HG03108 (cell line): Measurements from ENCODE around the gene CD80.

Experiments used
- ATAC-seq: cut with Tn5 transposase; IDR thresholded peaks from one replicate; pipeline ENCODE4 v1.9.1; 2021; ENCODE audit warnings: moderate library complexity; ENCODE audit not compliant: unreplicated experiment

Gene CD80

DNA sequence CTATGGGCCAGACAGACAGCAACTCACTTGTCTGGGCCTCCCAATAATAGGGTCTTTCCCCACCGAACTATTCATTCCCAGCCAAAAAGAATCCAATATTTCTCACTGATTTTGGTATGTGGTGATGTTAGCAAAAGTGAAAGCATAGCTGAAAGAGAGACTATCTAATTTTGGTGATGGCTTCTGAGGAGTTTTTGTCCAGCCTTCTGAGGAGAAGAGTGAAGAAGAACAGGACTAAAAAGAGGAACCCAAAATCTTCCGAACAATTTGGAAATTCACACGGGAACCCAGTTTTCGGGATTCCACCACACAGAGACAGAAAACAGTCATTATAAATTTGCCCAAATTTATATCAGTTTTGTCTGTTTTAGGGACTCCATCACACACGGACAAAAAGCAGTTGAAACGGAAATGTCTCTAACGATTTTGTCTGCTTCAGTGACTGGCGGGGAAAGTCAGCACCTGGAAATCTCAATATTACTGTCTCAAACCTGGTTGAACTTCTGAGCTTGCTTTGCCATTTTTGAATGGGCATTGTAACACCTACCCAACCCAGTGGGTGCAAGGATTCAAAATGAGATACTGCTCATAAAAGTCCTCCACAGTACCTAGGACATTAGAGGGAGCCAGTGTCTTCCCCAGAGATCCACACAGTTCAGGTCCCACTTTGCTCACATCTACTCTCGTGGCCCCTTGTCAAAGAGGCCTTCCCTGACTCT lies 9.1 kb downstream of the CD80 start:
- no peak for ATAC-seq

DNA sequence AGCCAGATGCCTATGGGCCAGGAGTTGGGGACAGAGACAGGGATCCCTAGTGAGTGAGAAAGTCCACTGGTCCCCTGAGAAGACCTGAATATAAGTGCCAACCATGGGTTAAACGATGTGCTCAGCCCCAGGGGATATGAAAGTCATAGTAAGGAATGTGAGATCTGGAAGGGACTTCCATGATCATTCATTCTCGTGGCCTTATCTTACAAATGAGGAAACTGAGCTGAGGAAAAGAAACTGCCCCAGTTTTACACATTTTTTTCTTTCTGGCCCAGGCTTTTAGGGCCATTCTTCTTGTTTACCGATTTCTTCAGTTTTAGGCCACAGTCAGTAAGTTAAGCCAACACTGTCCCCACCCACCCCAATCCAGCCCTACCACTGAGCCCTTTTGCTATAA lies 11.1 kb downstream of the CD80 start:
- no peak for ATAC-seq

DNA sequence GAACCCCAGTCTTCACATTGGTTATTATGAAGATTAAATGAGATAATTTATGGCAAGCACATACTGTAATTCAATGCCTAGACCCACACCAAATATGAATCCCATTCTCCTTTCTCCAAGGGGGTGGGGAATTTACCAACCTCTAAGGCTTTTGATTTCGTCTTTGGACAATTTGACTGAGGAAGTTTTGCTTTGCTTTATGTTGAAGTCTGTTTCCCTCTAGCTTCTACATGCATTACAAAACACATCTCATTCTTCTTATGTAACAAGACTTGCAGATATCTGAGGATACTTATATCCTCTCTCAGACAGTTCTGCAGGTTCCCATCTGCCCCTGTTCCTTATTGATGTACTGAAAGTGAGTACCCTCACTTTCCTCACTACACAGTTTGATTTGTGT lies 12.2 kb downstream of the CD80 start:
- no peak for ATAC-seq

DNA sequence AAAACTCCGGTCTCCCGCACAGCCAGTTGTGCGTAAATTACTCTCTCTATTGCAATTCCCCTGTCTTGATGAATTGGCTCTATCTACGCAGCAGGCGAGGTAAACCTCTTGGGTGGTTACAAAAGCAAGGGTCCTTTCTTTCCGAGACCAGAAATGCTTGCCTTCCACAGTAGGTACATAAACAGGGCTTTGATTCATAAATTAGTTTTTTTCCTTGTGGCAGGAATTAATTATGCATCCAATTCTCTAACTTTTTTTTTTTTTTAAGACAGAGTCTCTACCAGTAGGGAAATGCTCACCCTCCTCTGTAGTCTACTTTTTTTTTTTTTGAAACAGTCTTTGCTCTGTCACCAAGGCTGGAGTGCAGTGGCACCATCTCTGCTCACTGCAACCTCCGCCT lies 16.3 kb downstream of the CD80 start:
- ATAC-seq: no peak

DNA sequence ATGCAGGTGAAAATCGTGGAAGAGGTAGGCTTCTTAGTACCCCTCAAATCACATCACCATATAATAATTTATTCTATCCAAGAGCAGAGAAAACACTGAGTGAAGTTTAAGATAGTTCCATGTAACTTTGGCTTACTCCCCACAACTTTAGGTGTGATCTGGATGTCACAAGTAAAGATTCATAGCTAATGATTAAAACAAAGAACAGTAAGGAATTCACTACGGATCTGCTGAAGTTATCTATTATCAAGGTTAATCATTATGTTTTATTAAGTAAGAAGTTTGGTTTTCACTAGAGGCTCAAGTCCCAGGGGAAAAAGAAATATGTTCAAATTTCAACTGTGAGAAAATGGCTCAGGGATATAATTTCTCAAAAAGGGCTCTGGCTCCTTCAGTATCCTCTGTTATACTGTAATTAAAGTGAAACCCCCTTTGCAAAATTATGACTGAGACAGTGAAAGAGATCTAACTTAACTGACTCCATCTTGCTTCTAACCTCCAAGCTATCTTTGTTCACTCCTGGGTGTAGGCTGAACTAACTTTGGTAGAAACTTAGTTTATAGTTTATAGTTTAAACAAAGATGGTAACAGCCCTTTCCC lies 17.1 kb downstream of the CD80 start:
- peak; percentile 40 for ATAC-seq

DNA sequence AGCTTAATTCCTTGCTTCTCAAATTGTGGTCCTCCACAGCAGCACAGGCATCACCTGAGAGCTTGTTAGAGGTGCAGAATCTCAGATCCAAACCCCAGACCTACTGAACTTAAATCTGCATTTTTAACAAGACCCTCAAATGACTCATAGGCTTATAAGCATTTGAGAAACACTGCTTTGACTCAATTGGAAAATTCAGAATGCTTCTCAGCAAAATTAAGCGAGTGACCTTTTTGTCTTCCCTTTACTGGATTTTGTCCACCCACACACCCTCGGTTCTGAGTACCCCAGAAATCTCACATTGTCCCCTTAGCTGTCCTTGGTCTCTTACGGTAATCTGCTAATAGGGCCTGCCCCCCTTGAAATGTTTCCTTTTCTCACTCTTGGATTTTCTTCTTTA lies 17.9 kb downstream of the CD80 start:
- ATAC-seq: no peak

DNA sequence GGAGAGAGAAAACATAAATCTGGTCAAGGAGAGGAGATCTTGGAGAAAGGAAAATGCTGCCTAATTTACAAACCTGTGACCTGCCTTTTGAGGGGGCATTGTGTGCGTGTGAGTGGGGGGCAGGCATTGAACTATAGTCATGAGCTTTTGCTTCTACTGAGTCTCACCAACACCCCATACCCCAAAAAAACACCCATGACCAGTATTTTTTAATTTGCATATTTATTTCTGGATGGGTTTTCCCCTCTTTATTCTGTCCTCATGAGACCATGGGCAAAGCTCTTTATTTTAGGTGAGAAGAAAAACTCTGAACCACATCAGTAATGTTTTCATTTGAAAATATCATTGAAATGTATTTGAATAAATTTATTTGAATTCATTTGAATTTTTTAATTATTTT lies 20.6 kb downstream of the CD80 start:
- ATAC-seq: no peak

DNA sequence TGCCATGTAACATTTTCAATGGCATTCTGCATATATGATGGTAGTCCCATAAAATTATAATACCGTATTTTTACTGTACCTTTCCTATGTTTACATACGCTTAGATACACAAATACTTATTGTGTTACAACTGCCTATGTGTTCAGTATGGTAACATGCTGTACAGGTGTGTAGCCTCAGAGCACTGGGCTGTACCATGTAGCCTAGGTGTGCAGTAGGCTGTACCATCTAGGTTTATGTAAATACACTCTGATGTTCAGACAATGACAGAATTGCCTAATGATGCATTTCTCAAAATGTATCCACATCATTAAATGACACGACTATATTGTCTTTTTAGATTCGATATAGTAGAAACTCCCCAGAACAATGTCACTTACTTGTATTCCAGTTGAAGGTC lies 22.7 kb downstream of the CD80 start:
- ATAC-seq: no peak

DNA sequence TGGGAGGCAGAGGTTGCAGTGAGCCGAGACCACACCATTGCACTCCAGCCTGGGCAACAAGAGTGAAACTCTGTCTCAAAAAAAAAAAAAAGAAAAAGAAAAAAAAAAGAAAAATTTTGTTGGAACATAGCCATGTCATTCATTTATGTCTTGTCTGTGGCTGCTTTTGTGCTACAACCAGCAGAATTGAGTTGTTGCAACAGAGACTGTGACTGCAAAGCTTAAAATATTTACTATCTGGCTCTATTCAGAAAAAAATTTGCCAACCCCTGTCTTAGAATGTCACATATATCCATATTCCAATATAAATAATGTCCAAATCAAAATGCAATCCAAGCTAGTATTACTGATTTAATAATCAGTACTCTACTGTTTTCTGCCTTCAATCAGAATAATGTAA lies 25.1 kb downstream of the CD80 start:
- ATAC-seq: no peak

DNA sequence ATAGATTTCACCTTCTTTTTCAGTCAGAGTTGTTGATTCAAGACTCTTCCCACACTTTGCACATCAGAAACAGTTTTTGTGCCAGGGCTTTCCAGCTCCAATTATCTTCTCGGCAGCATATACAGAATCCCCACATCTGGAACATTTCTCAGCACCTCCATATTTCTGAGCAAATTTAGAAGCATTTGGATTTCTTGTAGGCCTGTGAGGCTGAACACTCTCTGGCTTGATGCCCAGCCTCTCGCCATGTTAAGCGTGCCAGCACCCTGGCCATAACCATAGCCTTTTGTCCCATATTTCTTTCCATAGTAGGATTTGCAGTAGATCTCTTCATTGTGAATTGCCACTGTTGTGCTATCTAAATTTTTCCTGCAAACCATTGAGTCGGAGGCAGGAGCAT lies 28.3 kb downstream of the CD80 start:
- no peak for ATAC-seq

DNA sequence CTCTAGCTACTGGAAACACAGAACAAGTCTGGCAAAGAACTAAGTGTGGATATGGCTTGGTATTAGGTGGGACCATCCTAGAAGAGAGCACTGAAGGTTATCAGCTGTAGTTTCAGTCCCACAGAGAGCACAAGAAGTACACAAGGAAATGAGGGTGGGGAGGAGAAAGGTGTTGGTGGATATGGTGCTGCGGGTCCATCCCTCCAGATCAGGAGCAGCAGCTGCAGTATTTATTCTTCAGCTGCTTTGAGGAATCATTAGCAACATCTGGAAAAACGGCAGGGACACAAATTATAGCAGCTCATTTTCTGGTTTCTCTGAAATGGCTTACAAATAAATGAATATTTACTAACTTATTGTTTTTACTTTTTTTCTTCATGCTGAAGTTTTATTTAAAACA lies 29.0 kb downstream of the CD80 start:
- no peak for ATAC-seq

DNA sequence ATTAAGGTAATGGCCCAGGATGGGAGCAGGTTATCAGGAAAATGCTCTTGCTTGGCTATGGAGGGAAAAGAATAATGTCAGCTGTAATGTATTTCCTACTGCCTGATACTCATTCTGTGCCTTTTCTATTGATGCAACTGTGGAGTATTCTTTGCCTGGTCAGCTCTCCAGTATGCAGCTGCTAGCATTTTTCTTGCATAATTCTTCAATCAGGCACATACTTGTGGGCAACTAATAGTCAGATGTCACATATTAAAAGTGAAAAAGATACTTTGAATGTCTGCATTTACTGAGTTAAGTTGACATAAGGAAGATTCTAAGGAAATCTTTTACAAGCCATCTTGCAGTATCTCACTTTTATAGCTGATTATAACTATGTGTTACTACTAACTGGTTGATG lies 29.5 kb downstream of the CD80 start:
- ATAC-seq: no peak

DNA sequence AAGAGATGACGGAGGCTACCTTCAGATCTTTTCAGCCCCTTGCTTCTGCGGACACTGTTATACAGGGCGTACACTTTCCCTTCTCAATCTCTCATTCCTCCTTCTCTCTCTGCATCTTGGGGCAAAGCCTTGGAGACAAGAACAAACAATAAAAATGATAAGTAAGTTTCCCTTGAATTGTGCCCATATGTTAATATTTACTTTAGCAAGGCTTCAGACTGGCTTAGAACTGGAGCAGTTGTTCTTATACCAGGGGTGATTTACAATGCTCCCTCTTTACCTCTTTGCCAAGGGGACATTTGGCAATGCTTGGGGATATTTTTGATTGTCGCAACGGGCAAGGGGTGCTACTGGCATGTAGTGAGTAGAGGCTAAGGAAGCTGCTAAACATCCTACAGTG lies 31.7 kb downstream of the CD80 start:
- ATAC-seq: no peak

DNA sequence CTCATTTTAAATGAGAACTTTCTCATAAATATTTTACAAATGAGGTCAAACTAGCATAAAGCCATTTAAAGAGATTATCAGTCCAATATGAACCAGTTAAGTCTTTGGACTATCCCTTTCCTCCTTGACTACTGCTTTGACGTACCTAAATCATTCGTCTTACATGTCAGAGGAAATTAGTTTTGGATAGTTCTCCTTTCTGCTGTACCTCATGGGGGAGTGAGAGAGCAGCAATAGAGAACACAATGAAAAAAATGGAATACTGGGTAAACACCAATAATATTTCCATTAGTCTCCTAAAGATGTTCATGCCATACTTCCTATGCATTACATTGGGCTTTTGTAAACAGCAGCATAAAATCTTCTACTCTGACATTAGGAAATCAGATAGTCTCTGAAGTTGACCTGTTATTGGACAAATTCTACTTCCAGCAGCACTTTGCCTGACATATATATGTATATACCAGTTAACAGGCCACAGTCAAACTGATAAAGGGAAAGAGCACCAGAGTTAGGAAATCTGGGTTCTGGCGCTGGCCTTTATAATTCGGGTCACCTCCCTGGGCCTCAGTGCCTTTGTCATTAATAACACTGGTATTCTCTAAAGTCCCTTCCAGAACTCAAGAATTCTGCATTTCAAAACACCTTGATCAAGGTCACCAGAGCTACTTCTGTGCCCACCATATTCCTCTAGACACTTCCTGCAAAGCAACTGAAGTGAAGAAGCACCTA lies 34.3 kb downstream of the CD80 start:
- no peak for ATAC-seq

DNA sequence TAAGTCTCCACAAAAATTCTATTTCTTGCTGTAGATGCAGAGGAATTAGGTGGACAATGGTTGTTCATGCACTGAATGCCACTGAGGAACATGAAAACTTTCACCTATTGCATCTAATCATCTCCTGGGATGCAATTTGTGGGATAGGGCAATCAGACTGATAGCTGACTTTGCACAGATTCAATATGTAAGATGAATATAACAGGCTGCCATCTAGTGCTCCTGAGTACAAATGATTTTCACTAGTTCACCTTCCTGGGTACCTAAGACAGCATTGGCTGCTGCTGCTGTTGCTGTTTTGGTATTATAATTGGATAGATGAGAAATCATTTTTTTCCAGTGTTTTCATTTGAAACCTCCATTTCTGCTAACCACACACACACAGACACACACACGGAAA lies 41.4 kb downstream of the CD80 start:
- ATAC-seq: no peak

DNA sequence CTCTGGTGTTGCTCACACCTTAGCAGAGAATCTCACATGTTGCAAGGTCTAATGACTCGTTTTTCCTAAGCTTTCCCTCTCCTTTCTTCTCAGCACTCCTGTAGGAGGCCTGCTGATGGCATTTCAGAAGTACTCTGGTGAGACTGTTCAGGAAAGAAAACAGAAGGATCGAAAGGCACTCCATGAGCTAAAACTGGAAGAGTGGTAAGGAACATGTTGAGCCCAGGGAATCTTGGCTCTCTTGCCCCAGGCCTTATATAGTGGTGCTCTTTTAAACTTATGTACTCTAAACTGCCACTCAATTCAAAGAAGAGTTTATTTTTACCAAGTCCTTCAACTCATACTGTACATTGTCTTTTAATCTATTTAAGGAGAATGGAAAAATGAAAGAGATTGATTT lies 42.3 kb downstream of the CD80 start:
- ATAC-seq: no peak

DNA sequence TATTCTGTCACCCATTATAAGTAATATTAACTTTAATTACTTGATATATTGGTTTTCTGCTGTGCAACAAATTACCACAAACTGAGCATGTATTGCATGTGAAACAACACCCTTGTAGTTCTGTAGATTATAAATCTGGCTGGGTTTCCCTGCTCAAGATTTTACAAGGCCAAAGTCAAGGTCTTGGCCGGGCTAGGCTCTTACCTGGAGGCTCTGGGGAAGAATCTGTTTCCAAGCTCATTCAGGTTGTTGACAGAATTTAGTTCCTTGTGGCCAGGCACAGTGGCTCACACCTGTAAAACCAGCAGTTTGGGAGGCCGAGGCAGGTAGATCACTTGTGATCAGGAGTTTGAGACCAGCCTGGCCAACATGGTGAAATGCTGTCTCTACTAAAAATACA lies 44.8 kb downstream of the CD80 start:
- ATAC-seq: no peak

DNA sequence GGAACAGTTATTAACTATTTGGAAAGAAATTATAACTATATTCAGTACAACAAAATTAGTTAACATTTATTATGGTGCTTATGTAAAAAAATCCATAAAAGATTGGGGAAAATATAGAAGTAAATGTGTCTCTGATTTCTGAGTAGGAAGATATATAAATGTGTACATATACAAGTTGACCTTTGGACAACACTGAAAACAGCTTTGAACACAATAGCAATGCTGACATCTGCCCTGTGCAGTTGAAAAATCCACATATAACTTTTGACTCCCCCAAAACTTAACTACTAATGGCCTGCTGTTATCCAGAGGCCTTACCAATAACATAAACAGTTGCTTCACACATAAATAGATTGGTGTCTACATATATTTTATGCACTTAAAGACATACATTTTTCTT lies 48.7 kb downstream of the CD80 start:
- no peak for ATAC-seq

DNA sequence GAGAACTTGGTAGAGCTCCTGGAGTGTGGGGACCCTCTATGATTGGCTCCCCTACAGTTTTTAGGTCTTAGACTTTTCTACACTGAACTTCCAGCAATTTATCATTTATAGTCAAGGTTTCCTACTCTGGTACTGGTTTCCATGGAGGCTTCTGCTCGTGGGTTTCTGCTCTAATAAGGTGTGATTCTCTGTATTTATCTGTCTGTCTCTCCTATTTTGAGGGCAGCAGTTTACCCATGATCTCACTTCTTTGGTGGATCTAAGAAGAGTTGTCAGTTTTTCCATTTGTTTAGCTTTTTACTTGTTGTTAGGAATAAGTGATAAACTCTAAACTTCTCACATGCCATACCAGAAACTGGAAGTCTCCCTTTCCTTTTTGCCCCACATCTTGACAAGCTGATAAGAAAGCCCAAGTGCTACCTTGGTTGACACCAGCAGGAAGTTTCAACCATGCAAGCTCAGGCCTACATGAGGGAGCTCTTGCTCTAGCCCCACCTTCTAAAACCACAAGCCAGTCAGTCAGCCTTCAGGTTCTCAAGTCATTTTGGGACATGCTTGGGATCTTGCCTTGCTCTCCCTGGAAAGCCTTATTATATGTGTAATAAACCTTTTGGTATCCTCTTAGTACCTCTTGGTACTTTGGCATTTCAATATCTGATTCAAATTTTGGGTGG lies 51.1 kb downstream of the CD80 start:
- no peak for ATAC-seq

DNA sequence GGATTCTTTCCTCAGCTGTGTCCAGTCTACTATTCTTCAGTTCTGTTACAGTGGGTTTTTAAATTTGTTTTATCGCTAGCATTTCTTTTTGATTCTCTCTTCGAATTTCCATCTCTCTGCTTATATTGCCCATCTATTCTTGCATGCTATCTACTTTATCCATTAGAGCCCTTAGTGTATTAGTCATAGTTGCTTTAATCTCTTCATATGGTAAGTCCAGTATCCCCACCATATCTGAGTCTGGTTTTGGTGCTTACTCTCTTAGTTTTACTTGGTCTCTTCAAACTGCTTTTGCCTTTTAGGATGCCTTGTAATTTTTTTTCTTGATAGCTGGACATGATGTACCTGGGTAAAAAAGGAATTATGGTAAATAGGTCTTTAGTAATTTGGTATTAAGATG lies 52.0 kb downstream of the CD80 start:
- no peak for ATAC-seq

DNA sequence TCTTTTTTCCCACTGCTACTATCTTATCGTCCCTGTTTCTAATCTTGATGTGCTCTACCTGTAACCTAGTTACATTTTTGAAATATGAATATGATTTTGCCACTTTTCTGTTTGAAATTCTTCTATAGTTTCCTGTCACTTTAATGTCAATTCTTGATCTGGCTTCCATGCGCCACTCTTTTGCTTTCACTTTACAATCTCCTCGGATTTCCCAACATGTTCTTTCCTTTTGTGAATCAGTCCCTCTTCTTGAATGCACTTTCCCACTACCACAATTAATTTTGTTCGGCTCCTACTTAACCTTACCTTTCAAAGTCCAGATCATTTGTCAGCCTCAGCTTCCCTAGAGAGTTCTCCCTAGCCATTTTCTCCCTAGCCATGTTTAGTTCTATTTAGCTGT lies 52.8 kb downstream of the CD80 start:
- no peak for ATAC-seq

DNA sequence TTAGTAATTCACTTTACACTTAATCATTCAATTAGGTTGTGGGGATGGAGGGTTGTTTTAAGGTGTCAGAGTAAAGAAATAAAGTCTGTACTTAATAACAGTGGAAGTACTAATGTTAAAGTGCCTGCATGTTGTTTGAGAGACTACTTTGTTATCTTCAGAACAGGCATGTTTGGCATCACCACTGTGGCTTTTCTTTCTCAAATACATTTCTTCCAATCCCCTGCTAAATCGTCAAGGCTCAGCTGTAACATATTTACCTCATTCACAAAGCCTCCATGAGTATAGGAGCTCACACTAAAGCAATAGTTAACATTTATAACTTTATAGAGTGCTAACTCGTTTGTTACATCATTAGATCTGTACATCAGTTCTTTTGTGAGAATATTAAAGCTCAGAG lies 58.5 kb downstream of the CD80 start:
- no peak for ATAC-seq
